NB4 (cell line): ENCODE data around the gene ZNF662.

ENCODE experiments used
- DNase-seq: peaks from one replicate; pipeline ENCODE4 v3.0.0; 2010; ENCODE audit warnings: low read depth
- H3K4me3 ChIP-seq: one replicate; pipeline ENCODE4 v1.5.1; 2011; ENCODE audit warnings: mild to moderate bottlenecking, low read depth, low read length, moderate library complexity
- CTCF ChIP-seq: IDR thresholded peaks from one replicate; pipeline ENCODE4 v1.5.1; 2012; ENCODE audit warnings: low read depth, low read length
- MAX ChIP-seq: IDR thresholded peaks from 2 replicates; pipeline ENCODE4 v1.6.1; 2011; ENCODE audit warnings: low read depth, low read length
- MYC ChIP-seq: IDR thresholded peaks from 2 replicates; pipeline ENCODE4 v1.6.1; 2011; ENCODE audit warnings: low read depth, low read length
- POLR2A ChIP-seq: IDR thresholded peaks from 2 replicates; pipeline ENCODE4 v1.6.1; 2011; ENCODE audit warnings: mild to moderate bottlenecking; ENCODE audit not compliant: insufficient read length; ENCODE audit errors: extremely low read depth

Gene ZNF662

GRCh38 chr3:42886294-42886822 lies 19.6 kb upstream of the ZNF662 start:
- no peak for TF ChIP-seq CTCF
- TF ChIP-seq POLR2A: no peak
- TF ChIP-seq MYC: no peak
- TF ChIP-seq MAX: no peak
- no peak for DNase-seq
- H3K4me3 ChIP-seq: no peak overlapping the region

GRCh38 chr3:42887084-42887483 lies 18.9 kb upstream of the ZNF662 start:
- no peak overlapping the region for H3K4me3 ChIP-seq
- no peak for DNase-seq
- no peak for TF ChIP-seq MAX
- TF ChIP-seq MYC: no peak
- TF ChIP-seq POLR2A: no peak
- TF ChIP-seq CTCF: no peak

GRCh38 chr3:42891042-42891441 lies 14.9 kb upstream of the ZNF662 start:
- TF ChIP-seq CTCF: no peak
- no peak for TF ChIP-seq MYC
- TF ChIP-seq MAX: no peak
- TF ChIP-seq POLR2A: no peak
- no peak for DNase-seq
- H3K4me3 ChIP-seq: no peak overlapping the region

GRCh38 chr3:42892169-42892568 lies 13.8 kb upstream of the ZNF662 start:
- H3K4me3 ChIP-seq: no peak overlapping the region
- no peak for TF ChIP-seq MYC
- TF ChIP-seq MAX: no peak
- TF ChIP-seq CTCF: no peak
- TF ChIP-seq POLR2A: no peak
- DNase-seq: no peak

- DNase-seq: no peak
- H3K4me3 ChIP-seq: no peak overlapping the region
- TF ChIP-seq MYC: no peak
Measured at GRCh38 chr3:42892807-42893206, 13.1 kb upstream of the ZNF662 start.

- no peak overlapping the region for H3K4me3 ChIP-seq
- no peak for DNase-seq
- TF ChIP-seq MAX: no peak
- TF ChIP-seq CTCF: no peak
- no peak for TF ChIP-seq POLR2A
- TF ChIP-seq MYC: no peak
Measured at GRCh38 chr3:42894698-42895579, 11.0 kb upstream of the ZNF662 start.
